Duodenal mucosa (tissue), 2 donors: ENCODE results near the gene FIG4.
"Not testable (repeated sequence)": the region's sequence is repeated elsewhere in the genome, so short reads cannot be mapped to it uniquely, and the experiment has no call there.

ENCODE experiments used
- H3K27ac ChIP-seq: one replicate; pipeline ENCODE4 v1.7.0; 2013; ENCODE audit warnings: low read depth, low read length
- H3K27me3 ChIP-seq, 2 donors: one replicate each; pipeline ENCODE4 v1.7.0; 2013; ENCODE audit warnings: low read length in 2 of 2, control low read depth in 1 of 2; ENCODE audit not compliant: insufficient read depth in 2 of 2, control insufficient read depth in 1 of 2
- H3K36me3 ChIP-seq, 2 donors: one replicate each; pipeline ENCODE4 v1.7.0; 2013; ENCODE audit warnings: low read length in 2 of 2, control low read depth in 1 of 2; ENCODE audit not compliant: insufficient read depth in 2 of 2, control insufficient read depth in 1 of 2
- H3K4me1 ChIP-seq, 2 donors: one replicate each; pipeline ENCODE4 v1.7.0; 2013; ENCODE audit warnings: low read length in 2 of 2, control low read depth in 1 of 2; ENCODE audit not compliant: insufficient read depth in 2 of 2, control insufficient read depth in 1 of 2
- H3K4me3 ChIP-seq, 2 donors: one replicate each; pipeline ENCODE4 v1.7.0; 2013; ENCODE audit warnings: low read length in 2 of 2, low read depth in 1 of 2
- H3K9ac ChIP-seq, 2 donors: one replicate each; pipeline ENCODE4 v1.7.0; 2013; ENCODE audit warnings: low read length in 2 of 2, low read depth in 1 of 2
- H3K9me3 ChIP-seq, 2 donors: one replicate each; pipeline ENCODE4 v1.7.0; 2013; ENCODE audit warnings: low read length in 2 of 2, control low read depth in 1 of 2; ENCODE audit not compliant: control insufficient read depth in 1 of 2

The FIG4 gene

GRCh38 chr6:109701774-109702173 lies 10.7 kb downstream of the FIG4 start:
- H3K27ac ChIP-seq = no peak overlapping the region
- no peaks in the 10 kb centered on the region for H3K27me3 ChIP-seq
- H3K4me1 ChIP-seq = no peaks in the 10 kb centered on the region
- no peak overlapping the region for H3K9ac ChIP-seq
- no peaks in the 10 kb centered on the region for H3K36me3 ChIP-seq
- H3K4me3 ChIP-seq = no peak overlapping the region
- H3K9me3 ChIP-seq = no peaks in the 10 kb centered on the region

GRCh38 chr6:109702791-109703190 lies 11.7 kb downstream of the FIG4 start:
- Histone ChIP-seq H3K27me3 (no peaks in the 10 kb centered on the region), H3K9ac (no peak overlapping the region), H3K27ac (no peak overlapping the region), H3K4me3 (no peak overlapping the region), H3K4me1 (no peaks in the 10 kb centered on the region), H3K9me3 (no peaks in the 10 kb centered on the region), H3K36me3 (no peaks in the 10 kb centered on the region)

GRCh38 chr6:109705258-109705657 lies 14.2 kb downstream of the FIG4 start:
- no peaks in the 10 kb centered on the region for H3K36me3 ChIP-seq
- no peak overlapping the region for H3K27ac ChIP-seq
- no peak overlapping the region for H3K4me3 ChIP-seq
- H3K9me3 ChIP-seq = no peaks in the 10 kb centered on the region
- no peak overlapping the region for H3K9ac ChIP-seq
- no peaks in the 10 kb centered on the region for H3K4me1 ChIP-seq
- H3K27me3 ChIP-seq = no peaks in the 10 kb centered on the region

GRCh38 chr6:109706513-109706912 lies 15.4 kb downstream of the FIG4 start:
- H3K27me3 ChIP-seq = no peaks in the 10 kb centered on the region
- no peaks in the 10 kb centered on the region for H3K9me3 ChIP-seq
- no peaks in the 10 kb centered on the region for H3K4me1 ChIP-seq
- no peak overlapping the region for H3K4me3 ChIP-seq
- H3K9ac ChIP-seq = no peak overlapping the region
- no peaks in the 10 kb centered on the region for H3K36me3 ChIP-seq
- H3K27ac ChIP-seq = no peak overlapping the region

GRCh38 chr6:109708099-109708498 lies 17.0 kb downstream of the FIG4 start:
- not testable (repeated sequence) for H3K27me3 ChIP-seq, H3K9ac ChIP-seq, H3K4me3 ChIP-seq, H3K9me3 ChIP-seq, H3K27ac ChIP-seq, H3K36me3 ChIP-seq, H3K4me1 ChIP-seq

GRCh38 chr6:109713097-109713496 lies 22.0 kb downstream of the FIG4 start:
- Histone ChIP-seq H3K4me1 (no peaks in the 10 kb centered on the region), H3K36me3 (peaks cover 0 to 3% of the 10 kb centered on the region in 2 donors), H3K27me3 (no peaks in the 10 kb centered on the region)

GRCh38 chr6:109714166-109714565 lies 23.1 kb downstream of the FIG4 start:
- Histone ChIP-seq H3K27me3 (no peaks in the 10 kb centered on the region), H3K9me3 (no peaks in the 10 kb centered on the region), H3K36me3 (peaks cover 0 to 3% of the 10 kb centered on the region in 2 donors), H3K4me1 (no peaks in the 10 kb centered on the region), H3K27ac (no peak overlapping the region), H3K4me3 (no peak overlapping the region), H3K9ac (no peak overlapping the region)

More at GRCh38 chr6:109713097-109713496, 22.0 kb downstream of the FIG4 start:
- no peak overlapping the region for H3K27ac ChIP-seq
- no peak overlapping the region for H3K4me3 ChIP-seq
- H3K9ac ChIP-seq = no peak overlapping the region
- no peaks in the 10 kb centered on the region for H3K9me3 ChIP-seq

- H3K4me3 ChIP-seq = no peak overlapping the region
- no peak overlapping the region for H3K27ac ChIP-seq
- no peak overlapping the region for H3K9ac ChIP-seq
- no peaks in the 10 kb centered on the region for H3K4me1 ChIP-seq
- peaks cover 0 to 3% of the 10 kb centered on the region in 2 donors for H3K36me3 ChIP-seq
- no peaks in the 10 kb centered on the region for H3K27me3 ChIP-seq
- no peaks in the 10 kb centered on the region for H3K9me3 ChIP-seq
Observed at GRCh38 chr6:109714611-109715010, 23.5 kb downstream of the FIG4 start.

- no peaks in the 10 kb centered on the region for H3K4me1 ChIP-seq
- no peak overlapping the region for H3K4me3 ChIP-seq
- no peaks in the 10 kb centered on the region for H3K9me3 ChIP-seq
- no peak overlapping the region for H3K9ac ChIP-seq
- H3K36me3 ChIP-seq = peaks cover 3% of the 10 kb centered on the region in 2 donors
- no peaks in the 10 kb centered on the region for H3K27me3 ChIP-seq
- no peak overlapping the region for H3K27ac ChIP-seq
Observed at GRCh38 chr6:109715616-109716015, 24.5 kb downstream of the FIG4 start.

- no peaks in the 10 kb centered on the region for H3K9me3 ChIP-seq
- H3K36me3 ChIP-seq = peaks cover 3% of the 10 kb centered on the region in 2 donors
- H3K4me1 ChIP-seq = no peaks in the 10 kb centered on the region
- H3K27me3 ChIP-seq = no peaks in the 10 kb centered on the region
- no peak overlapping the region for H3K4me3 ChIP-seq
- H3K27ac ChIP-seq = no peak overlapping the region
- no peak overlapping the region for H3K9ac ChIP-seq
Observed at GRCh38 chr6:109717971-109718370, 26.9 kb downstream of the FIG4 start.

GRCh38 chr6:109718991-109719390 lies 27.9 kb downstream of the FIG4 start:
- no peak overlapping the region for H3K4me3 ChIP-seq
- no peaks in the 10 kb centered on the region for H3K27me3 ChIP-seq
- H3K27ac ChIP-seq = no peak overlapping the region
- no peak overlapping the region for H3K9ac ChIP-seq
- peaks cover 3% of the 10 kb centered on the region in 2 donors for H3K36me3 ChIP-seq
- no peaks in the 10 kb centered on the region for H3K4me1 ChIP-seq
- H3K9me3 ChIP-seq = no peaks in the 10 kb centered on the region
